ENCODE results near the gene USP7.

USP7 gene

GRCh38 chr16:8951447-8952280 is 12.0 kb downstream of the USP7 start:
- DNase-seq (ENCODE audit: low spot score), result no peak

GRCh38 chr16:8950580-8951077 is 13.1 kb downstream of the USP7 start:
- no peak for DNase-seq (ENCODE audit: low spot score)

- no peak for DNase-seq (ENCODE audit: low spot score)
Measured at GRCh38 chr16:8949536-8950418, 13.9 kb downstream of the USP7 start.

- no peak for DNase-seq (ENCODE audit: low spot score)
Measured at GRCh38 chr16:8948831-8949230, 14.9 kb downstream of the USP7 start.

DNA sequence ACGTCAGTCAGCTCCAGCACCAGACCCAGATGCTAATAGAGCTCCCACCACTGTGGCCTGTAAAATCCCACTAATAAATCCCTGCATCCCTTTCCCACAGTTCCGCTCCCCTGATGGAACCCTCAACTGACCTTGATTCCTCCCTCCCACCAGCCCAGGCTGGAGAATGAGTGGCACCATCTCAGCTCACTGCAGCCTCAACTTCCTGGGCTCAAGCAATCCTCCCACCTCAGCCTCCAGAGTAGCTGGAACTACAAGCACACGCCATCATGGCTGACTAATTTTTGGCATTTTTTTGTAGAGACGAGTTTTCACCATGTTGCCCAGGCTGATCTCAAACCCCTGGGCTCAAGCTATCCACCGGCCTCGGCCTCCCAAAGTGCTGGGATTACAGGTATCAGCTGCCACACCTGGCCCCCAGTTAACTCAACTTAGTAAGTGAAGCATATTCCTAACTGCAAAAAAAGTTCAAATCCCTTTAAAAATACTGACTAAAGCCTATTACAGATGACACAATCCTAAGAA is 15.6 kb downstream of the USP7 start:
- DNase-seq (ENCODE audit: low spot score), result no peak

DNA sequence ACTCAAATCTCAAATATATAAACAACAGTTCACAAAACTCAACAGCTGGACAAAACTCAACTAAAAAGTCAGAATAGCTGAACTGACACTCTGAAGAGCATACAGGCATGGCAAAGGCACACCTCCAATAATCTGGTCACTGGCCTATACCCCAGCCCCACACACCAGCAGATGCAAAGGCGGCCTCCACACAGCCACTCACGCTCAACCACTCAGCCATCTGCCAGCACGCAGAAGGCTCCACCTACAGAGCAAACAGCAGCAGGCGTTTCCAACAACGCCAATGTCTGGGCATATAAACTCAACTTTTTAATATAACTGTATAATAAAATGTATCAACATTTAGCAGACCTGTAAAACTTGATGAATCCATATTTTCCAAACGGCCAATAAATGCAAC is 17.2 kb downstream of the USP7 start:
- no peak for DNase-seq (ENCODE audit: low spot score)

- no peak for DNase-seq (ENCODE audit: low spot score)
Measured at GRCh38 chr16:8945626-8946296, 17.9 kb downstream of the USP7 start.

DNA sequence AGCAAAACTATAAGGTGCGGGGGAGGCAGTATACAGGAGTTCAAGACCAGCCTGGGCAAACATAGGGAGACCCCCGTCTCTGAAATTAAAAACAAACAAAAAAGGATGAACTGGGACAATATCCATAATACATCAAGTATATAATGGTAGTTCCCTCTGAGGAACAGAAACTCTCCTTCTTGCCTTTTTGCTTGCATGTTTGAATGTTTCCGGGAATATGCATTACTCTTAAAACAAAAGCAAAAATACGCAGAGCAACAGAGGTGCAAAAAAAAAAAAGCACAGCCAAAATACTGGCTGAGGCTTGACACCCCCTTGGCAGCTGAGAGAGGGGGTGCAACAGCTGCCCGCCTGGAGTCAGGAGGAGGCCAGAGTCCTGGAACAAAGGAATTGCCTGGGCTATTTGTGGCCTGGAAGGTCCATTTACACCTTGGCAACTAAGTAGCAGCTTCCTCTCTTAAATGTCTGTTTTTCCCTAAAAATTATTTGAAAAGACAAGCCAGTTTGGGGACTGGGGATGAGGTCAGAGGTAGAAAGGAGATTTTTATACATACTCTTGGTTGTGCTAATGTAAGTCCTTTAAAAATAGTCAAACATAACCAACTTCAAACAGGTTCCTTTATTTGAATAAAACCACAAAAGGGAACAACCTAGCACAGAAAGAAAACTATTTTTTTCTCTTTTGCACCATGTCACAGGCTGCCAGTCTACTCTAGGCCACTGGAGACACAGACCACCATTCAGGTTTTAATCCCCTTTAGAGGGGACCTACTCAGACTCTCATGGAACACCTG is 19.5 kb downstream of the USP7 start:
- no peak for DNase-seq (ENCODE audit: low spot score)

GRCh38 chr16:8943001-8943763 is 20.5 kb downstream of the USP7 start:
- DNase-seq (ENCODE audit: low spot score), result no peak

- DNase-seq (ENCODE audit: low spot score), result no peak
Measured at GRCh38 chr16:8941718-8942344, 21.9 kb downstream of the USP7 start.

GRCh38 chr16:8937803-8938202 is 25.9 kb downstream of the USP7 start:
- no peak for DNase-seq (ENCODE audit: low spot score)

DNA sequence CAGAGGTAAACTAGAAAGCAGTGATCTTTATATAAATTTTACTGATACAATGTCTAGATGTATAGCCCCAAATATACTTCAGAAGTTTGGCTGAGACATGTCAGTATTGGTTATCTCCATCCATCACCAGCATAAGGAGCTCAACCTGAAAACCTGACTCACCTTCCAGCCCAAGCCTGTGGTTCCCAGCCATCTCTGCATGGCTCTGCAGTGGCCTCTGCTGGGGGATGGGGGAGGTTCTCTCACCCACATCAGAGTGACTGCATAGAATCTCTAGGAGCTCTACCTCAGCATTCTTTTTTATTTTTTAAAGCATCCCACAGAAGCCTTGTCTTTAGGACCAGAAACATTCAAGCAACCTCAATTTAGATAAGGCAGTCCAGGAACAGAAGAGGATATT is 27.3 kb downstream of the USP7 start:
- DNase-seq (ENCODE audit: low spot score), result peak; percentile 62

GRCh38 chr16:8935989-8936388 is 27.7 kb downstream of the USP7 start:
- no peak for DNase-seq (ENCODE audit: low spot score)

DNA sequence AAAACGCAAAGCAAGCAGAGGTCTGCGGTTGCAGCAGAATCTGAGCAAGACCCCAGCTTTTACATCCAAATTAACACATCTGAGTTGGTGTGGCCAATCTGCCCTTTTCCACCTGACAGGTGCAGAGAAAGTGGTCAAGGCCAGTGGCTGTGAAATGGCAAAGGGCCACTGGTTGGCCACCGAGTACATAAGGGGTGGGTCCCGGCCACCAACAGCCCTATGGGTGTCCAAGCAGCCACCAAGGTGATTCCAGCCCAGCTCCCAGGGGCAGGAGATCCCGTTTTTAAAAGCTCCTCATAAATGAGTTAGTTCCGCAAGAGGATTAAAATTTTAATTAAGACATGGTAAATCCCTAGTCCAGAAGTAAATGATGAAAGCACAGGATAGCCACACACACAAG is 29.1 kb downstream of the USP7 start:
- DNase-seq (ENCODE audit: low spot score), result no peak

- peak; percentile 56 for DNase-seq (ENCODE audit: low spot score)
Measured at GRCh38 chr16:8931859-8932258, 31.8 kb downstream of the USP7 start.

GRCh38 chr16:8929086-8929748 is 34.5 kb downstream of the USP7 start:
- no peak for DNase-seq (ENCODE audit: low spot score)

DNA sequence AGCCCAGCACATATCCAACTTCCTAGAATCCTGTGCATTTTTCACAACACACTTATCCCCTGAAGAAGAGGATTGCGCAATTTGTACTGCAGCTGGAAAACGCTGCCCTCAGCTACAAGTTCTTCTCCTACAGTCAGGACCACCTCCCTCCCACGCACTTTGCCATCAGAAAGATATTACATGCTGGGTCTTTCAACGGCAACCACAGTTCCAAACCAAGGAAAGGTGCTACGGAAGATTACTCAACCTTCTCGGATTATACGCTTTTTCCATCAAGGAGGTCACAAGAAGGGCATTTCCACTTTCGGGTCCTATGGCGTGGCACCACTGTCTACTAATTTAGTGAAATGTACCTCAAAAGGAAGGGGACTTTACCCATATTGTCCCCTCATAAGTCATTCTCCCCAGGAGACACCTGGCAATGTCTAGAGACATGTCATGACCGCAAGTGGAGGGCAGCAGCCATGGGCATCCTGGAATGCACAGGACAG is 35.2 kb downstream of the USP7 start:
- DNase-seq (ENCODE audit: low spot score), result no peak

DNA sequence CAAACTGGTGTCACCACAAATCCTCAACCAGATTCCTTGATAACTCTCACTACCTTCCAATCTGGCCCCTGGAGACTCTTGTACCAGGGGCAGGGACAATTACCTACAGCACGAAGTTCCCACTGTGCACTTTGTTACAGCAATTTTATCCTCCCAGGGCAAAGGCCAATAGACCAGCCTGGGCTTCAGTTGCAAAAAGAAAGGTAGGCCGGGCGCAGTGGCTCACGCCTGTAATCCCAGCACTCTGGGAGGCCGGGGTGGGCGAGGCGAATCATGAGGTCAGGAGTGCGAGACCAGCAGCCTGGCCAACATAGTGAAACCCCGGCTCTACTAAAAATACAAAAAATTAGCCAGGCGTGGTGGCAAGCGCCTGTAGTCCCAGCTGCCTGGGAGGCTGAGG is 36.9 kb downstream of the USP7 start:
- no peak for DNase-seq (ENCODE audit: low spot score)

DNA sequence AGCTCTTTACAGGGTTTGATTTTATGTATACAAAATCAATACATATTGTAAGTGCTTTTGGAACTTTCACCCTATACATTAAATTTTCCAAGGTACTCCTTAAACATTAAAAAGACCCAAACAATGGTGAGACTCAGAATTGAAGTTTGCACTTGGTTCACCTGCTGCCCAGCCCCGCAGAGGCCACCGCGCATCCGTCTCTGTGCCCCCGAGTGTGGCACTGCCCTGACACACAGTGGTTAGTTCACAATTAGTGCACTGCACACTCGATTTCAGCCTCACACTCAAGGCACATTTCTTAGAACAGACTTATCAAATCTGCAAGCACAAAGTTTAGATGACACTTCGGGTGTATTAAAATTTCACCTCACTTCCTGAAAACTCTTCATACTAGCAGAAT is 38.3 kb downstream of the USP7 start:
- no peak for DNase-seq (ENCODE audit: low spot score)
